ENCODE data around the gene EFCAB6.

- TF ChIP-seq PATZ1 (CRISPR knock-in tag; IDR thresholded peaks at IDR 0.05; ENCODE audit: borderline replicate concordance) (no peak), ESRRG (CRISPR knock-in tag; IDR thresholded peaks at IDR 0.05) (no peak), TSHZ2 (CRISPR knock-in tag; IDR thresholded peaks at IDR 0.05) (no peak), RARB (CRISPR knock-in tag; IDR thresholded peaks at IDR 0.05) (no peak), TCF4 (CRISPR knock-in tag; IDR thresholded peaks at IDR 0.05; ENCODE audit: borderline replicate concordance) (no peak), CREB5 (CRISPR knock-in tag; IDR thresholded peaks at IDR 0.05; ENCODE audit: low read depth) (no peak), ARNTL (CRISPR knock-in tag; IDR thresholded peaks at IDR 0.05; ENCODE audit: borderline replicate concordance, low read depth) (no peak), ZC3H10 (CRISPR knock-in tag; IDR thresholded peaks at IDR 0.05) (no peak)
Observed at GRCh38 chr22:43561415-43562178, 250.5 kb downstream of the EFCAB6 start.

All from SK-N-SH treated with all-trans-retinoic acid at 6 μM for 48 hours (cell line).